IMR-90 (cell line): Measurements from ENCODE around the gene AMBRA1. TPM values are rescaled to one million over a fixed set of nuclear protein-coding genes. Genes with fewer than 3 reads are reported as not detected.
A peak's percentile ranks its signal among the peaks of the same experiment; 100 is the strongest.

ENCODE experiments used
- ATAC-seq: fragments of 200-7000 bp; cut with Tn5 transposase; 2 replicates; pipeline ENCODE4 v1.9.1; 2020; ENCODE audit warnings: low read depth, mild to moderate bottlenecking, moderate library complexity
- BruUV-seq: library from RNA; stranded (reverse); fragments of 400-500 nt; replicated peaks from 2 replicates; lab custom pipeline; 2021; lab: Mats Ljungman, UMichigan
- CTCF ChIA-PET: fragments of 300-600 bp; formaldehyde crosslinking; extraction: SDS; loops from one replicate; lab custom pipeline; 2021; ENCODE audit warnings: antibody characterized with exemption; lab: Yijun Ruan, JAX
- POLR2A ChIA-PET: fragments of 300-600 bp; sonication (Branson Sonifier 250); formaldehyde crosslinking; loops from one replicate; lab custom pipeline; 2022; ENCODE audit warnings: antibody characterized with exemption; ENCODE audit not compliant: unreplicated experiment; lab: Charles Lee
- DNase-seq: peaks from one replicate; pipeline ENCODE4 v3.0.0; 2013
- H2AFZ ChIP-seq: replicated peaks from 2 replicates; pipeline ENCODE3; 2013; ENCODE audit warnings: low read length, mild to moderate bottlenecking; ENCODE audit not compliant: poor library complexity
- H2AK5ac ChIP-seq: 2 replicates; pipeline ENCODE4 v1.6.1; 2013; ENCODE audit warnings: low read depth, low read length, inconsistent platforms
- H2AK9ac ChIP-seq: replicated peaks from 2 replicates; pipeline ENCODE3; 2013; ENCODE audit warnings: mild to moderate bottlenecking, low read depth, low read length, moderate library complexity; ENCODE audit not compliant: poor library complexity
- H2BK120ac ChIP-seq: 2 replicates; pipeline ENCODE4 v1.6.1; 2013; ENCODE audit warnings: low read depth, low read length, inconsistent platforms
- H2BK15ac ChIP-seq: 3 replicates; pipeline ENCODE4 v1.6.1; 2013; ENCODE audit warnings: low read depth, low read length, inconsistent platforms
- H2BK20ac ChIP-seq: 2 replicates; pipeline ENCODE4 v1.6.1; 2013; ENCODE audit warnings: low read depth, mild to moderate bottlenecking, inconsistent platforms, low read length, moderate library complexity
- H2BK5ac ChIP-seq: 2 replicates; pipeline ENCODE4 v1.6.1; 2013; ENCODE audit warnings: mild to moderate bottlenecking, low read depth, low read length, inconsistent platforms; ENCODE audit not compliant: poor library complexity, severe bottlenecking
- H3K14ac ChIP-seq: replicated peaks from 2 replicates; pipeline ENCODE4 v1.6.1; 2013; ENCODE audit warnings: low read depth, low read length, inconsistent platforms
- H3K18ac ChIP-seq: 2 replicates; pipeline ENCODE4 v1.6.1; 2013; ENCODE audit warnings: low read depth, low read length, control low read depth
- H3K23ac ChIP-seq: 2 replicates; pipeline ENCODE4 v1.6.1; 2013; ENCODE audit warnings: low read depth, low read length, inconsistent platforms
- H3K27ac ChIP-seq: 2 replicates; pipeline ENCODE4 v1.5.1; 2013; ENCODE audit warnings: mild to moderate bottlenecking, control low read depth, low read length; ENCODE audit not compliant: insufficient read depth
- H3K27me3 ChIP-seq: 2 replicates; pipeline ENCODE4 v1.6.1; 2013; ENCODE audit warnings: low read length; ENCODE audit not compliant: control insufficient read depth, insufficient read depth
- H3K36me3 ChIP-seq: 2 replicates; pipeline ENCODE4 v1.6.1; 2013; ENCODE audit warnings: low read length, mixed read lengths; ENCODE audit not compliant: control insufficient read depth, insufficient read depth
- H3K4ac ChIP-seq: 2 replicates; pipeline ENCODE4 v1.6.1; 2013; ENCODE audit warnings: low read depth, low read length, inconsistent platforms
- H3K4me1 ChIP-seq: 2 replicates; pipeline ENCODE4 v1.6.1; 2013; ENCODE audit warnings: low read length, mixed read lengths; ENCODE audit not compliant: control insufficient read depth, insufficient read depth
- H3K4me2 ChIP-seq: 2 replicates; pipeline ENCODE4 v1.6.1; 2013; ENCODE audit warnings: low read depth, mild to moderate bottlenecking, control low read depth, low read length, moderate library complexity
- H3K4me3 ChIP-seq: 2 replicates; pipeline ENCODE4 v1.5.1; 2013; ENCODE audit warnings: low read depth, mild to moderate bottlenecking, control low read depth, low read length, moderate library complexity; ENCODE audit not compliant: insufficient read depth
- H3K56ac ChIP-seq: 2 replicates; pipeline ENCODE4 v1.6.1; 2013; ENCODE audit warnings: low read length, inconsistent platforms; ENCODE audit not compliant: insufficient read depth; ENCODE audit errors: extremely low read depth
- H3K79me1 ChIP-seq, 2 experiments: 2 replicates each; pipeline ENCODE4 v1.6.1; 2013; ENCODE audit warnings: low read length in 2 of 2, inconsistent platforms in 1 of 2, low read depth in 1 of 2
- H3K9ac ChIP-seq: 2 replicates; pipeline ENCODE4 v1.6.1; 2013; ENCODE audit warnings: low read depth, low read length, control low read depth
- H3K9me1 ChIP-seq: 2 replicates; pipeline ENCODE4 v1.6.1; 2013; ENCODE audit warnings: low read length, inconsistent platforms; ENCODE audit not compliant: insufficient read depth
- H3K9me3 ChIP-seq: 2 replicates; pipeline ENCODE4 v1.6.1; 2013; ENCODE audit warnings: low read length; ENCODE audit not compliant: control insufficient read depth, insufficient read depth
- H4K20me1 ChIP-seq: 2 replicates; pipeline ENCODE4 v1.6.1; 2013; ENCODE audit warnings: low read length, inconsistent platforms; ENCODE audit not compliant: insufficient read depth
- H4K5ac ChIP-seq: 2 replicates; pipeline ENCODE4 v1.6.1; 2013; ENCODE audit warnings: mild to moderate bottlenecking, low read depth, low read length, control low read depth
- H4K8ac ChIP-seq, 2 experiments: 2 replicates each; pipeline ENCODE4 v1.6.1; 2013; ENCODE audit warnings: low read depth in 2 of 2, low read length in 2 of 2, control low read depth in 1 of 2, inconsistent platforms in 1 of 2
- H4K91ac ChIP-seq: 2 replicates; pipeline ENCODE4 v1.6.1; 2013; ENCODE audit warnings: low read depth, low read length, inconsistent platforms; ENCODE audit not compliant: insufficient read depth
- FOS ChIP-seq: fragments of 150-350 bp; IDR thresholded peaks from 2 replicates; pipeline ENCODE4 v1.6.1; 2016; ENCODE audit warnings: low read depth, low read length
- MAZ ChIP-seq: IDR thresholded peaks from 2 replicates; pipeline ENCODE4 v1.6.1; 2012; ENCODE audit warnings: low read depth, mild to moderate bottlenecking, low read length, improper control_type of control experiment, moderate library complexity, borderline replicate concordance
- RAD21 ChIP-seq: IDR thresholded peaks from 2 replicates; pipeline ENCODE4 v1.6.1; 2012; ENCODE audit warnings: low read length, improper control_type of control experiment
- WGBS, 2 experiments: methylation state at CpG; one replicate each; pipeline versions ENCODE4 v1.1.5 to v1.1.7; 2013; ENCODE audit warnings: missing lambda C conversion rate in 2 of 2; ENCODE audit not compliant: insufficient read length in 1 of 2; ENCODE audit errors: extremely low coverage in 2 of 2; 5-methylcytosine and 5-hydroxymethylcytosine counted together
- dilution Hi-C: fragments of 300-500 bp; cut with HindIII; formaldehyde crosslinking; loops from one replicate; pipeline ENCODE4 v1.14.3; 2018; ENCODE audit warnings: low sequenced_read_pairs; ENCODE audit not compliant: unreplicated experiment
- in situ Hi-C: fragments of 300-500 bp; cut with MboI; formaldehyde crosslinking; loops from 3 replicates; pipeline ENCODE4 v1.14.3; 2019; ENCODE audit warnings: low sequenced_read_pairs, inconsistent platforms, mixed read lengths
- intact Hi-C: fragments of 100-400 bp; cut with micrococcal nuclease; formaldehyde crosslinking; loops from 2 replicates; pipeline ENCODE4 v1.10.0; 2022
- polyA plus RNA-seq, 3 experiments: library from polyadenylated mRNA; depleted of rRNA; stranded (reverse); fragments of >200 nt; gene quantifications; 2 replicates each; pipeline ENCODE4 v1.2.3, GENCODE V29; 2012; ENCODE audit warnings: low replicate concordance in 1 of 3
- total RNA-seq: library from RNA; depleted of rRNA; stranded (reverse); fragments of >200 nt; gene quantifications from 2 replicates; pipeline ENCODE4 v1.2.3, GENCODE V29; 2012

Gene AMBRA1
- total and polyA plus RNA-seq, 2 of the 4 experiments (the other 2 are of a cell fraction), result 9.4 to 18.3 TPM

DNA sequence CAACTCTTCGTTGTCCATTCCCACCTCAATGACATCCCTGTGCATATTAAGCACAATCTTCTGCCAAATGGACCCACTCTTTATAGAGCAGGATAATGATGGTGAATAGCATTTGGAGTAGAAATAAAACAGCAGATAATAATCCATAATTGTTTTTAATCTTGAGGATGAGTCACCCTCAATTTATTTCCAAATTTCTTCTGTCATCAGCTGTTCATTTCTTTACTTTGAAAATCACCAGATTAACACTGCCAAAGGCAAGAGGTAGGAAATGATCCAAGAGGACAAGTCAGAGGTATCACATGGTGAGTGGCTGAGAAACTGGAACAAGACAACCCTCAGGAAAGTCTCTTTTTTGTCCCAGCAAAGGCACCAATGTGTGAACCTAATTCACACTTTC is 7.3 kb upstream of the AMBRA1 start:
- in situ Hi-C loops, result no loop called here
- Histone ChIP-seq H3K36me3 (0 out of 2 replicates have a peak, but pooled peaks cover 4% of the 10 kb centered on the region), H3K9me1 (0 out of 2 replicates have a peak, but pooled peaks cover 3% of the 10 kb centered on the region), H3K4me3 (no peak overlapping the region), H3K4me1 (0 out of 2 replicates have a peak, but pooled peaks cover 1% of the 10 kb centered on the region), H3K56ac (no peak overlapping the region), H3K23ac (no peak overlapping the region), H3K27me3 (no peaks in the 10 kb centered on the region), H3K4me2 (no peak overlapping the region), H2AFZ (no peak overlapping the region), H3K4ac (no peak overlapping the region), H3K9me3 (no peaks in the 10 kb centered on the region), H2BK15ac (no peak overlapping the region), H3K79me1 (no peaks in the 10 kb centered on the region), H2BK20ac (no peak overlapping the region), H2AK5ac (no peak overlapping the region), H4K20me1 (no peaks in the 10 kb centered on the region), H3K18ac (no peak overlapping the region), H2BK5ac (no peak overlapping the region), H3K14ac (no peak overlapping the region), H4K91ac (no peak overlapping the region), H2AK9ac (no peak overlapping the region), H3K27ac (no peak overlapping the region), H4K5ac (no peak overlapping the region), H4K8ac (no peak overlapping the region), H2BK120ac (no peak overlapping the region), H3K9ac (no peak overlapping the region)
- intact Hi-C loops, result no loop called here
- no TSS peak for BruUV-seq
- dilution Hi-C loops, result no loop called here
- no peak for ATAC-seq
- DNase-seq, result peak; percentile 22
- ChIA-PET CTCF (no interaction called here), POLR2A (interaction anchor here (0.6 kb wide), 1 partner anchor 684 kb away, joined by 3 read pairs; no protein-coding TSS in a partner anchor)
- TF ChIP-seq MAZ (no peak), RAD21 (no peak), FOS (peak; percentile 19; the same call in 1 of the 2 replicates)
- WGBS, 2 experiments, result no CpG with 5 or more reads among the region's 1 CpG
